Measurements from ENCODE around the gene TAF4. TPM values are rescaled to one million over a fixed set of nuclear protein-coding genes. Genes with fewer than 3 reads are reported as not detected.

Gene TAF4
- total RNA-seq, 3 donors from 2014 or later = 11.1 to 13.0 (median 12.7) TPM

DNA sequence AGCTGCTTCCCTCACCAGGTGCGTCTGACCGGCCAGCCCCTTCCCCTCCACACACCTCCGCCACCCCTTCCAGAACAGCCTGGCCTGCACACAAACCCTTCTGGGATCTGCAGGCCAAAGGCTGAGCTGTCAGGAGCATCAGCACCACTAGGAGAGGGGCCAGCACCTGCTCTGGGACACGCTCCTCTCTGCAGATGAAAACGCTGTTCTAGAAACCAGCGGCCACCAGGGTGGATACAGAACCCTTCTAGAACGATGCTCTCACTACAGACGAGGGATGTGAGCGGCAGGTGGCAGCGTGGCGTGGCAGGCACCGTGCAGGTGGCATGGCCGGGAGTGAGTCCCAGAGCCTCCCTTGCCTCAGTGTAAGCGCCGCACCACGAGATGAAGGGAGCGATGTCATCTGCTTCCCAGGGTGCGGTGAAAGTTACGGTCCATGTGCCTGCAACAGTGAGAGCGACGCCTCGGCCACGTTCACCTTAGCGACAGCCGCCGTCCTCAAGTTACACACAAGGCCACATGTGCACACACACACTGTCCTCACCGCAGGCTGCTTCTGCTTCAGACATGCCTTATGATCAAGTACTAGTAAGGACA lies 53.6 kb downstream of the TAF4 start:
- H3K9me3 ChIP-seq = no peaks in the 10 kb centered on the region
- no peak overlapping the region for H3K4me3 ChIP-seq
- H3K27ac ChIP-seq = no peak overlapping the region
- no peaks in the 10 kb centered on the region for H3K36me3 ChIP-seq
- intact Hi-C loops (cut with DNase I; ENCODE audit: low total_unique reads) = loop anchor here (2.0 kb wide), 1 partner anchor 53 kb away; no protein-coding TSS in a partner anchor
- TF ChIP-seq POLR2AphosphoS5 (IDR thresholded peaks at IDR 0.05) (no peak), POLR2A (IDR thresholded peaks at IDR 0.05) (no peak)
- TF ChIP-seq, protein P1, sequence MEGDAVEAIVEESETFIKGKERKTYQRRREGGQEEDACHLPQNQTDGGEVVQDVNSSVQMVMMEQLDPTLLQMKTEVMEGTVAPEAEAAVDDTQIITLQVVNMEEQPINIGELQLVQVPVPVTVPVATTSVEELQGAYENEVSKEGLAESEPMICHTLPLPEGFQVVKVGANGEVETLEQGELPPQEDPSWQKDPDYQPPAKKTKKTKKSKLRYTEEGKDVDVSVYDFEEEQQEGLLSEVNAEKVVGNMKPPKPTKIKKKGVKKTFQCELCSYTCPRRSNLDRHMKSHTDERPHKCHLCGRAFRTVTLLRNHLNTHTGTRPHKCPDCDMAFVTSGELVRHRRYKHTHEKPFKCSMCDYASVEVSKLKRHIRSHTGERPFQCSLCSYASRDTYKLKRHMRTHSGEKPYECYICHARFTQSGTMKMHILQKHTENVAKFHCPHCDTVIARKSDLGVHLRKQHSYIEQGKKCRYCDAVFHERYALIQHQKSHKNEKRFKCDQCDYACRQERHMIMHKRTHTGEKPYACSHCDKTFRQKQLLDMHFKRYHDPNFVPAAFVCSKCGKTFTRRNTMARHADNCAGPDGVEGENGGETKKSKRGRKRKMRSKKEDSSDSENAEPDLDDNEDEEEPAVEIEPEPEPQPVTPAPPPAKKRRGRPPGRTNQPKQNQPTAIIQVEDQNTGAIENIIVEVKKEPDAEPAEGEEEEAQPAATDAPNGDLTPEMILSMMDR (IDR thresholded peaks at IDR 0.05) = no peak
- no peaks in the 10 kb centered on the region for H3K4me1 ChIP-seq
- no peak for DNase-seq (ENCODE audit: low spot score in 2 of 2)
- H3K27me3 ChIP-seq = no peaks in the 10 kb centered on the region

GRCh38 chr20:62011403-62011790 lies 54.3 kb downstream of the TAF4 start:
- Histone ChIP-seq H3K27me3 (no peaks in the 10 kb centered on the region), H3K36me3 (no peaks in the 10 kb centered on the region), H3K4me3 (no peak overlapping the region), H3K27ac (no peak overlapping the region), H3K4me1 (no peaks in the 10 kb centered on the region), H3K9me3 (no peaks in the 10 kb centered on the region)
- no peak for DNase-seq (ENCODE audit: low spot score in 2 of 2)
- intact Hi-C loops (cut with DNase I; ENCODE audit: low total_unique reads) = loop anchor here (2.0 kb wide), 1 partner anchor 53 kb away; no protein-coding TSS in a partner anchor
- TF ChIP-seq, protein P1 (IDR thresholded peaks at IDR 0.05) = no peak
- TF ChIP-seq POLR2AphosphoS5 (IDR thresholded peaks at IDR 0.05) (no peak), POLR2A (IDR thresholded peaks at IDR 0.05) (no peak)

DNA sequence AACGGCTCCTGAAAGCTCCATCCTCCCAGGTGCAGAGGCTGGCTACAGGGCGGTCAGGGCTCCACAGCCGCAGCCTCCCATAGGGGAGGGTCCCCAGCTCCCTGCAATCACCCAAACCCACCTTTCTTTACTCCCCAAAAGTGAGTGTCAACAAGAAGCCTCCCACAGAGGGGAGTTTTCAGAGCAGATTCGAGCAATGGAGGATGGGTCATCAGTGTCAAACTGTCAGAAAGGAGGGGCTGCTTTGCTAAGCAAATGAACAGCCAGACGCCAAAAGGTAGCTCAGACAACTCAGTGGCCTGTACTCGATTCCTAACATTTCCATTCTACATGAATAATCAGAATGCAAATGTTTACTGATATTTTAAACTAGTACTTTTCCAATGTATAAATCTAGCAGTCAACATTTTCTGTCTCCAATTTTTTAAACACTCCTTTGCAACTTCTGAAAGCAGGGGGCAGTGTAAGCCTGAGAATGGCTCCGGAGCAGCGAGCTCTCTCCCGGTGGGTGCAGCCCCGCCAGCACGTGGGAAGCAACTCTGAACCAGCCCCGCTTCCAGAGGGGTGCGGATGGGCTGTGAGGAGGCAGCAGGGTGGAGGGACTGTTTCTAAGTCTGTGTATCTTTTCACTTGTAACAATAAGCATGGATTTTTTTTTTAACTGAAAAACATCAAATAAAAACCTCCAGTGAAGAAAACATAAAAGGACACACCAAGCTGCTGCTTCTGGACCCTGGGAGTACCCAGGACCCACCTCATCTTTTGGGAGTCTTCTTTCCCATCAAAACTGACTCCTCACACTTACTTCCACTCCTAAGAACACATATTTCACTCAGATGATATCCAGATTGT lies 54.9 kb downstream of the TAF4 start:
- intact Hi-C loops (cut with DNase I; ENCODE audit: low total_unique reads) = loop anchor here (2.0 kb wide), 1 partner anchor 52 kb away; no protein-coding TSS in a partner anchor
- no peaks in the 10 kb centered on the region for H3K4me1 ChIP-seq
- no peak overlapping the region for H3K27ac ChIP-seq
- TF ChIP-seq POLR2A (IDR thresholded peaks at IDR 0.05) (no peak), POLR2AphosphoS5 (IDR thresholded peaks at IDR 0.05) (peak in 1 of 3 donors; percentile 13)
- TF ChIP-seq, protein P1 (IDR thresholded peaks at IDR 0.05) = peak in 2 of 3 donors; percentile 55 to 67
- H3K9me3 ChIP-seq = no peaks in the 10 kb centered on the region
- H3K27me3 ChIP-seq = no peaks in the 10 kb centered on the region
- no peaks in the 10 kb centered on the region for H3K36me3 ChIP-seq
- DNase-seq (ENCODE audit: low spot score in 2 of 2) = no peak
- no peak overlapping the region for H3K4me3 ChIP-seq

- Histone ChIP-seq H3K36me3 (no peaks in the 10 kb centered on the region), H3K9me3 (no peaks in the 10 kb centered on the region), H3K4me3 (no peak overlapping the region), H3K27ac (no peak overlapping the region), H3K27me3 (no peaks in the 10 kb centered on the region), H3K4me1 (no peaks in the 10 kb centered on the region)
- intact Hi-C loops (cut with DNase I; ENCODE audit: low total_unique reads) = loop anchor here (2.0 kb wide), 1 partner anchor 51 kb away; no protein-coding TSS in a partner anchor
- no peak for DNase-seq (ENCODE audit: low spot score in 2 of 2)
- TF ChIP-seq POLR2A (IDR thresholded peaks at IDR 0.05) = no peak
- no peak for TF ChIP-seq POLR2AphosphoS5 (IDR thresholded peaks at IDR 0.05)
- TF ChIP-seq, protein P1 (IDR thresholded peaks at IDR 0.05) = no peak
Observed at GRCh38 chr20:62009869-62010445, 55.7 kb downstream of the TAF4 start.
